ENCODE results near the gene SPATA2L. TPM values are rescaled to one million over a fixed set of nuclear protein-coding genes. Genes with fewer than 3 reads are reported as not detected.
"Not testable (repeated sequence)": the region's sequence is repeated elsewhere in the genome, so short reads cannot be mapped to it uniquely, and the experiment has no call there.

Gene SPATA2L
- polyA plus RNA-seq, 3 donors: 5.2 to 11.2 (median 8.2) TPM

GRCh38 chr16:89671565-89671964 is 29.9 kb downstream of the SPATA2L start:
- not testable (repeated sequence) for DNase-seq (ENCODE audit: extremely low read depth in 1 of 11, low read depth in 9 of 11, low spot score in 4 of 11)

- DNase-seq (ENCODE audit: extremely low read depth in 1 of 11, low read depth in 9 of 11, low spot score in 4 of 11): no peak
Observed at GRCh38 chr16:89670496-89671431, 30.7 kb downstream of the SPATA2L start.

DNA sequence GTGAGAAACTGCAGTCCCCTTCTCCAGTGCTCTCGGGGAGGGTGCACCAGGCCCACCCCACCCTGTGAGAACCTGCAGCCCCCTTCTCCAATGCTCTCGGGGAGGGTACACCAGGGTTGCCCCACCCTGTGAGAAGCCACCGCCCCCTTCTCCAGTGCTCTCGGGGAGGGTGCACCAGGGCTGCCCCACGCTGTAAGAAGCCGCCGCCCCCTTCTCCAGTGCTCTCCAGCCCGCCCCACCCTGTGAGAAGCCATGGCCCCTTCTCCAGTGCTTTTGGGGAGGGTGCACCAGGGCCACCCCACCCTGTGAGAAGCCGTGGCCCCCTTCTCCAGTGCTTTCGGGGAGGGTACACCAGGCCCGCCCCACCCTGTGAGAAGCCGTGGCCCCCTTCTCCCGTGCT is 31.8 kb downstream of the SPATA2L start:
- no peak for DNase-seq (ENCODE audit: extremely low read depth in 1 of 11, low read depth in 9 of 11, low spot score in 4 of 11)

DNA sequence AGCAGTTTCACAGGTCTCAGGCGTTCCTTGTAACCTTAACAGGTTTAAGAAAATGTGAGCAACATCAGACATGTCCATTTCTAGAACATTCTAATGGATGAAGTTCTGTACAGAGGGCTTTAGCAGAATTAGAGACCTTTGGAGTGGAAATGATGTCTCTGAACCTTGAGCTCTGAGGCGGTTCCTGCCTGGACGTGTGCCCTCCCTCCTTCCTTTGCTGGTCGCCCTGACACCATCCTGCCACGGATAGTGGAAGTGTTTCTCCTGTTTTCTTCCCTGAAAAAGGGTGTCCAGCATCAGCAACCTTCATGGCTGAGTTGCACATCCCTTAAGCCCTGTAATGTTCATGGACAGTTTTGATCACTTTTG is 32.7 kb downstream of the SPATA2L start:
- DNase-seq (ENCODE audit: extremely low read depth in 1 of 11, low read depth in 9 of 11, low spot score in 4 of 11): no peak

DNA sequence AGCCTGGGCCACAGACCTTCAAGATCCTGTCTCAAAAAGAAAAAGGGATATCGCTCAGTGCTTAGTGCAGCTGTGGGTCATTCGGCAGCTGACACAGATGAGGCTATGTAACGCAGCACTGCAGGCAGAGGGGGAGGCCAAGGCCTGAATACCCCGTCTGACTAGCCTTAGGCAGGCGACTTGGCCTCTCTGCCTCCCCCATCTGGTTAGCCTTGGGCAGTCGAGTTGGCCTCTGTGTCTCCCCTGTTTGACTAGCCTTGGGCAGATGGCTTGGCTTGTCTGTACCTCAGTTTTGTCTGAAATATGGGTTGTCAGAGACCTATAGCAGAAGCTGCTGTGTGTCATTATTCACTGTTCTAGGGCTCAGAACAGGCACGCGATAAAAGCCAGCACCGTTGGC is 33.9 kb downstream of the SPATA2L start:
- no peak for DNase-seq (ENCODE audit: extremely low read depth in 1 of 11, low read depth in 9 of 11, low spot score in 4 of 11)

DNA sequence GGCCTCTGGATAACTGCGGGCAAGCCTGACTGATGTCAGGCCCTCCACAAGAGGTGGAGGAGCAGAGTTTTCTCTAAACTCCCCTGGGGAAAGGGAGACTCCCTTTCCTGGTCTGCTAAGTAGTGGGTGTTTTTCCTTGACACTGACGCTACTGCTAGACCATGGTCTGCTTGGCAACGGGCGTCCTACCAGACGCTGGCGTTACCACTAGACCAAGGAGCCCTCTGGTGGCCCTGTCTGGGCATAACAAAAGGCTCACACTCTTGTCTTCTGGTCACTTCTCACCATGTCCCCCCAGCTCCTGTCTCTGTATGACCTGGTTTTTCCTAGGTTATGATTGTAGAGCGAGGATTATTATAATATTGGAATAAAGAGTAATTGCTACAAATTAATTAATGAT is 34.5 kb downstream of the SPATA2L start:
- not testable (repeated sequence) for DNase-seq (ENCODE audit: extremely low read depth in 1 of 11, low read depth in 9 of 11, low spot score in 4 of 11)

DNA sequence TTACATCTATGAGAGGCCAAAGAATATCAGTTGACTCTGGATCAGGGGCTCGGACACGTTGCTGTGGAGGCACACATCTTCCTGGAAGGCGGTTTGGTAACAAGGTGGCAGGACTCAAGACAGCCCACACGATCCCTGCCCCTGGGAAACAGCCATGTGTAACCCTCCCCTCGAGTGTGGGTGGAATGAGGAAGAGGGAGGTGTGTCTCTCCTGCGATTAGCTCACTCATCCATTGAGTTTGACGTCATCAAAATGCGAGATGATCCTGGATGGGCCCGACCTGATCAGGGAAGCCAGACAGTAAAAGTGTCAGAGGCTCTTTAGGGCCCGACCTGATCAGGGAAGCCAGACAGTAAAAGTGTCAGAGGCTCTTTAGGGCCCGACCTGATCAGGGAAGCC is 37.3 kb downstream of the SPATA2L start:
- DNase-seq (ENCODE audit: extremely low read depth in 1 of 11, low read depth in 9 of 11, low spot score in 4 of 11): not testable (repeated sequence)

DNA sequence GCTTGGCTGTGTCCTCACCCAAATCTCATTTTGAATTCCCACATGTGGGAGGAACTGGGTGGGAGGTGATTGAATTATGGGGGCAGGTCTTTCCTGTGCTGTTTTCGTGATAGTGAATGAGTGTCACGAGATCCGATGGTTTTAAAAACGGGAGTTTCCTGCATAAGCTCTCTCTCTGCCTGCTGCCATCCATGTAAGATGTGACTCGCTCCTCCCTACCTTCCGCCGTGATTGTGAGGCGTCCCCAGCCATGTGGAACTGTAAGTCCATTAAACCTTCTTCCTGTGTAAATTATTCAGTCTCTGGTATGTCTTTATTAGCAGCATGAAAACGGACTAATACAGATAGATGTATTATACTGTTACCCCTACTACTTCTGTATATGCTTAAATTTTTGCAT is 40.3 kb downstream of the SPATA2L start:
- no peak for DNase-seq (ENCODE audit: extremely low read depth in 1 of 11, low read depth in 9 of 11, low spot score in 4 of 11)

DNA sequence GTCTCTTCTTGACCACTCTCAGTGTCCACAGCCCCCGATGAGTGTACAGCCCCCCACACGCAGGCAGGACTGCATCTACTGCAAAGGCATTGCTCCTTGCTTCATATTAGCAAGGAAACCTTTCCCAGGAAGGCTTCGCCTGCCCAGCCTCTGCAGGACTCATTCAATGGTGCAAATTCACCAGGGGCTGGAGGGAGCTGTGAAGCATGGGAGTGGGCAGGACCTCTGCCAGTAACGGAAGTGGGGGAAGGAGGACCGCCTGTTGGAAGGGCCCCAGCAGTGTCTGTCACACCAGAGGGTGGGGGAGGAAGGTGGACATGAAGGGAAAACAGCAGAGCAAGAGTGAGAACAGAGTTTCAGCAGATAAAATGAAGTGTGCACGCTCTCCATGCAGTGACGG is 41.4 kb downstream of the SPATA2L start:
- no peak for DNase-seq (ENCODE audit: extremely low read depth in 1 of 11, low read depth in 9 of 11, low spot score in 4 of 11)

- no peak for DNase-seq (ENCODE audit: extremely low read depth in 1 of 11, low read depth in 9 of 11, low spot score in 4 of 11)
Observed at GRCh38 chr16:89658221-89658879, 43.2 kb downstream of the SPATA2L start.

DNA sequence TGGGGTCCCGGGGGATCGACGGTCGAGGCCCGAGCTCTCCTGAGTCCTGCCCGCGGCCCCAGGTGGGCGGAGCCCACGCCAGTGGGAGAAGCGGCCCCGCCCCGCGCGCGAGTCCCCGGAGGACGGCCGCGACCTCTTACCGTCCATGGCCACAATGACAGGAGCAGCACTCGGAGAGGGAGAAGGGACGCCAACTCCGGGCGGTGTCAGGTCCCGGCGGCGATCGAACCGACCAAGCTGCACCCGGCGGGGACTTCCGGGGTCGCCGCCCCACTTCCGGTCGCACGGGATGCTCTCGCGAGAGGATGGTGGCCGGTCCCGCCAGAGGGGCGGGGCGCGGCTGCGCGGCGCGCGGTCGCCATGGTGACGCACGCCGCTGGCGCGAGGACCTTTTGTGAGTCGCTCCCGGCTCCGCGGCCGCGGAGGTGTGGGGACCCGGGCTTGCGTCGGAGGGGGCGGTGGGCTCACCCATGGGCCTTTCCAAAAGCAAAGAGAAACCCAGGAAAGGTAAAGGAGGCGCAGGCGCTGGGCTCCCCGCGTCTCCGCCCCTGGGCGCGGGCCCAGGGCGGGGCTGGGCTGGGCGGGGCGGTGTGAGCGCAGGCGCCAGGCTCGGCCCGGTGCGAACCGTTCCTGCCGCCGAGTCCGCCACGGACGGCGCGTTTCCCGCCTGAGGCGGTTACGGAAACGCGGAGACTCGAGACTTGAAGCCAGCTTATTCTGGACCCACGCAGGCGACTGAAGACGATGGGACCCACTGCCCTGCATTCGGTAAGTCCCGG is 43.9 kb downstream of the SPATA2L start, which contains the start of the genes CHMP1A and SPATA33:
CHMP1A (minus strand) TSS at position 267 of the 779 bp plus-strand sequence; CDS start at position 147, 120 bp downstream.
SPATA33 (plus strand) TSS at position 395 of the 779 bp plus-strand sequence; CDS start at position 471, 76 bp downstream.
- peak; percentile 74 to 88 (median 83) for DNase-seq (ENCODE audit: extremely low read depth in 1 of 11, low read depth in 9 of 11, low spot score in 4 of 11)

- no peak for DNase-seq (ENCODE audit: extremely low read depth in 1 of 11, low read depth in 9 of 11, low spot score in 4 of 11)
Observed at GRCh38 chr16:89656435-89657121, 44.9 kb downstream of the SPATA2L start.

DNA sequence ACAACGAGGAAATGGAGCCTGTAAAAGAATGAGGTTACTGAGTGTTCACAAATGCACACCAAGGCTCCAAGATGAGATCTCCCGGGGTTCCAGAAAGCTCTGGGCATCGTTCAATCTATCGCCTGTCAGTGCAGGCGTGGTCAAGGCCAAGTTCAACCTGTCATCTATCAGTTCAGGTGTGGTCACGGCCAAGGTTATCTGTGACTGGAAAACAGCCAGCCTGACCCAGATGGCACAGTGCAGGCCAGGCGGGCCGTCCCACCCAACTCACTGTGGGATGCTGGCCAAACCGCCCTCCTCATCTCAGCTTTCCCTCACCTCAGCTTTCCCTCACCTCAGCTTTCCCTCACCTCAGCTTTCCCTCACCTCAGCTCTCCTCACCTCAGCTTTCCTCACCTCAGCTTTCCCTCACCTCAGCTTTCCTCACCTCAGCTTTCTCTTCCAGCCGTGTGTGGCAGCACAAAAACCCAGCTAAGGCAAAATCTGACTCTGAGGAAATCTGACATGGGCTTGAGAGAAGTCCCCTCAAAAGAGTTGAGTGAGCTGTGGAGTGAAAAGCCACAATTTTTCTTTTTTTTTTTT is 46.4 kb downstream of the SPATA2L start:
- no peak for DNase-seq (ENCODE audit: extremely low read depth in 1 of 11, low read depth in 9 of 11, low spot score in 4 of 11)

GRCh38 chr16:89653656-89654295 is 47.7 kb downstream of the SPATA2L start:
- DNase-seq (ENCODE audit: extremely low read depth in 1 of 11, low read depth in 9 of 11, low spot score in 4 of 11): no peak

- DNase-seq (ENCODE audit: extremely low read depth in 1 of 11, low read depth in 9 of 11, low spot score in 4 of 11): no peak
Observed at GRCh38 chr16:89651584-89651983, 49.9 kb downstream of the SPATA2L start.

GRCh38 chr16:89646906-89647305 is 54.6 kb downstream of the SPATA2L start:
- no peak for DNase-seq (ENCODE audit: extremely low read depth in 1 of 11, low read depth in 9 of 11, low spot score in 4 of 11)

All from renal cortex interstitium (tissue), 11 donors.